Liver (tissue), 3 donors: ENCODE data around the gene SLC13A1.

Source experiments
- CTCF ChIP-seq: fragments of 150-350 bp; IDR thresholded peaks from 2 replicates; pipeline ENCODE4 v1.5.1; 2017; ENCODE audit warnings: improper control_type of control experiment, low read depth, low read length; ENCODE audit not compliant: missing input control
- JUND ChIP-seq, 2 donors: IDR thresholded peaks; 2 replicates each; pipeline ENCODE4 v1.6.1; 2016; ENCODE audit warnings: antibody characterized with exemption in 2 of 2
- REST ChIP-seq: IDR thresholded peaks from 2 replicates; pipeline ENCODE4 v1.6.1; 2016; ENCODE audit warnings: antibody characterized with exemption, mild to moderate bottlenecking
- donor health status: healthy.
- donor health status: healthy.

- TF ChIP-seq CTCF (no peak), JUND (IDR thresholded peaks at IDR 0.05) (no peak), REST (no peak)
Measured at GRCh38 chr7:123096976-123097375, 102.8 kb downstream of the SLC13A1 start.
